ENCODE measurements around the gene PTRH2. TPM values are rescaled to one million over a fixed set of nuclear protein-coding genes. Genes with fewer than 3 reads are reported as not detected.

The PTRH2 gene
- total RNA-seq, 1 experiment from 2014 or later, result 40.8 TPM

DNA sequence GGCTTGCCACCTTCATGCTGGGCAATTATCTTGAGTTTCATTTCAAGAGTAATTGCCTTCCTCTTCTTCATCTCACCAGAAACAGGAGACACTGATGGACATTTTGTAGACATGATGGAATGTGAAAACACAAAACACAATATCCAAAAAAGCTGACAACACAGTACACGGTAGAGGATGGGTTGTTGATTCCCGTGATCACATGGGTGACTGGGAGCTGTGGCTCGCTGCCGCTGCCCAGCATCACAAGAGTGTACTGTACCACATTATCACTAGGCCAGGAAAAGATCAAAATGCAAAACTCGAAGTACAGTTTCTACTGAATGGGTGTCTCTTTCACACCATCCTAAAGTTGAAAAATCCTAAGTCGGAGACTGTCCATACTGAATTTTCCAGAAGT, 7.4 kb downstream of the PTRH2 start:
- no peaks in the 10 kb centered on the region for H3K9me3 Mint-ChIP-seq
- H2BK5ac ChIP-seq (ENCODE audit: insufficient read length, low read length), result no peak overlapping the region
- H3K27ac Mint-ChIP-seq, result peak overlapping the region in 1 of 3 experiments; percentile 28; a peak in 1 of 7 replicates
- H2AFZ ChIP-seq (ENCODE audit: low read length), result no peak overlapping the region
- H3K36me3 Mint-ChIP-seq (ENCODE audit: insufficient read depth in 1 of 3, low read depth in 3 of 3), result peaks cover 19 to 60% (median 48%) of the 10 kb centered on the region in 3 experiments; a peak in 6 of 7 replicates
- no peak overlapping the region for H2BK120ac ChIP-seq (ENCODE audit: low read depth, low read length, poor library complexity, severe bottlenecking)
- H4K8ac ChIP-seq (replicated peaks; ENCODE audit: insufficient read length, low read depth, low read length), result no peak overlapping the region
- no peak overlapping the region for H3K27ac ChIP-seq (ENCODE audit: insufficient read length, low read depth, low read length)
- H4K20me1 ChIP-seq (ENCODE audit: control insufficient read depth, insufficient read depth, insufficient read length), result no peaks in the 10 kb centered on the region
- no peak overlapping the region for H2BK20ac ChIP-seq (ENCODE audit: low read depth, low read length, poor library complexity, severe bottlenecking)
- no peak overlapping the region for H3K4ac ChIP-seq (ENCODE audit: low read depth, low read length)
- no peak overlapping the region for H2BK15ac ChIP-seq (ENCODE audit: low read depth, low read length)
- no peak overlapping the region for H3K14ac ChIP-seq (ENCODE audit: insufficient read depth, low read length)
- no peak overlapping the region for H4K91ac ChIP-seq (ENCODE audit: insufficient read length, low read depth, low read length)
- no peak overlapping the region for H3K4me3 Mint-ChIP-seq
- H3K9ac ChIP-seq (ENCODE audit: extremely low read depth, insufficient read length, low read length), result no peak overlapping the region
- TF ChIP-seq, protein P1, sequence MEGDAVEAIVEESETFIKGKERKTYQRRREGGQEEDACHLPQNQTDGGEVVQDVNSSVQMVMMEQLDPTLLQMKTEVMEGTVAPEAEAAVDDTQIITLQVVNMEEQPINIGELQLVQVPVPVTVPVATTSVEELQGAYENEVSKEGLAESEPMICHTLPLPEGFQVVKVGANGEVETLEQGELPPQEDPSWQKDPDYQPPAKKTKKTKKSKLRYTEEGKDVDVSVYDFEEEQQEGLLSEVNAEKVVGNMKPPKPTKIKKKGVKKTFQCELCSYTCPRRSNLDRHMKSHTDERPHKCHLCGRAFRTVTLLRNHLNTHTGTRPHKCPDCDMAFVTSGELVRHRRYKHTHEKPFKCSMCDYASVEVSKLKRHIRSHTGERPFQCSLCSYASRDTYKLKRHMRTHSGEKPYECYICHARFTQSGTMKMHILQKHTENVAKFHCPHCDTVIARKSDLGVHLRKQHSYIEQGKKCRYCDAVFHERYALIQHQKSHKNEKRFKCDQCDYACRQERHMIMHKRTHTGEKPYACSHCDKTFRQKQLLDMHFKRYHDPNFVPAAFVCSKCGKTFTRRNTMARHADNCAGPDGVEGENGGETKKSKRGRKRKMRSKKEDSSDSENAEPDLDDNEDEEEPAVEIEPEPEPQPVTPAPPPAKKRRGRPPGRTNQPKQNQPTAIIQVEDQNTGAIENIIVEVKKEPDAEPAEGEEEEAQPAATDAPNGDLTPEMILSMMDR (conservative IDR thresholded peaks at IDR 0.05), result no peak
- H3K23ac ChIP-seq (ENCODE audit: insufficient read length, low read depth, low read length), result no peak overlapping the region
- no peaks in the 10 kb centered on the region for H3K23me2 ChIP-seq (ENCODE audit: insufficient read length, low read depth, low read length, poor library complexity, severe bottlenecking)
- H3K27me3 Mint-ChIP-seq (ENCODE audit: low read depth), result no peaks in the 10 kb centered on the region
- no peak overlapping the region for H3T11ph ChIP-seq (ENCODE audit: low read length)
- H2AK5ac ChIP-seq (ENCODE audit: insufficient read length, low read length), result no peak overlapping the region
- H3K79me2 ChIP-seq (ENCODE audit: insufficient read depth, low read length), result peaks cover 34% of the 10 kb centered on the region; the same call in 1 of the 2 replicates
- H3K4me1 ChIP-seq (ENCODE audit: insufficient read depth, low read length), result no peaks in the 10 kb centered on the region
- no peak overlapping the region for H3K56ac ChIP-seq (ENCODE audit: insufficient read length, low read depth, low read length)
- no peak overlapping the region for H3K4me2 ChIP-seq (ENCODE audit: insufficient read depth, insufficient read length, low read length)
- H4K5ac ChIP-seq (ENCODE audit: insufficient read length, low read depth, low read length), result no peak overlapping the region
- no peak for DNase-seq
- peaks cover 8% of the 10 kb centered on the region for H3K79me1 ChIP-seq (ENCODE audit: insufficient read depth, low read depth, low read length, poor library complexity, severe bottlenecking)
- H3K18ac ChIP-seq (ENCODE audit: insufficient read length, low read depth, low read length), result no peak overlapping the region
- H3K9me3 ChIP-seq (ENCODE audit: control insufficient read depth, low read depth, low read length), result no peaks in the 10 kb centered on the region
- H2BK12ac ChIP-seq (ENCODE audit: insufficient read length, low read depth, low read length), result no peak overlapping the region
- peaks cover 16 to 31% of the 10 kb centered on the region in 2 experiments for H3K4me1 Mint-ChIP-seq
- H3K27me3 ChIP-seq (ENCODE audit: insufficient read depth, low read length), result no peaks in the 10 kb centered on the region
- WGBS (ENCODE audit: extremely low coverage, insufficient read length, low lambda C conversion rate), result no CpG with 5 or more reads among the region's 6 CpGs
